Suppressor macrophage treated with lipopolysaccharide for 1 hour (primary cell): ENCODE results near the gene EXOSC5.
"Not testable (repeated sequence)": the region's sequence is repeated elsewhere in the genome, so short reads cannot be mapped to it uniquely, and the experiment has no call there.

Experiments
- DNase-seq, 3 donors: peaks; one replicate each; pipeline ENCODE4 v3.0.0-alpha.2; 2020 to 2022

EXOSC5 gene

DNA sequence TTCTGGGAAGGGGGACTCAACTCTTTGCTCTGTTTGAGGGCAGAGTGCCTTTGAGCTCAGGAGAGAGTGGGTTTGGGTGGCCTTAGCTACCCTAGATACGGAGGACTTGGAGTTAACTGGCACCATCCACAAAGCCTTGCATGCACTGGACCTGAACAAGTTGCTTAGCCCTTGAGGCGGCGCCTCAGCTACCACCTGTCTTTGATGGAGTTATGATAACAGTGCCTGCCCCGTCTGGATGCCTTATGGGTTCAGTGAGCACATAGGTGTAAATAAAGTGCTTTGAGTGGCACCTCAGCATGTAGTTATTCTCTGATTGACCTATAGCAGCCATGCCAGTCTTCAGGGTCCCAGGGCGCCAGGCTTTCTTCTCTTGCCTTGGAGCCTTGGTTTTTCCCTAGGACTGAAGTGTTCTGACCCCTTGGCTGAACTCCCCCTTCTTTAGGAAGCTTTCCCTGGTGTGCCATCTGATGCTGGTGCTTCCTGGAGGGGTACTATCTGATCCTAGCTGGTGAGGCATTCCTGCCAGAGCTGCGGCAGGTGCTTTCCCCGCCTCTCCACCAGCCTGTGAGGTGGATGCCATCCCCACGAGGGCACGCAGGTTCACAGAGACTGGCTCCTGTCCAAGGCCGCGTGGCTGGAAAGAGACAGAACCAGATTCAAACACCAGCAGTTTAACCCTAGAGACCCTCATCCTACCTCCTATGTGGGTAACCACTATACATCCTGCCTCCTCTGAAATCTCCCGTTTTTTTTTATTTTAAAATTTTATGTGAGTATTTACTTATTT lies 6.2 kb upstream of the EXOSC5 start:
- no peak for DNase-seq

DNA sequence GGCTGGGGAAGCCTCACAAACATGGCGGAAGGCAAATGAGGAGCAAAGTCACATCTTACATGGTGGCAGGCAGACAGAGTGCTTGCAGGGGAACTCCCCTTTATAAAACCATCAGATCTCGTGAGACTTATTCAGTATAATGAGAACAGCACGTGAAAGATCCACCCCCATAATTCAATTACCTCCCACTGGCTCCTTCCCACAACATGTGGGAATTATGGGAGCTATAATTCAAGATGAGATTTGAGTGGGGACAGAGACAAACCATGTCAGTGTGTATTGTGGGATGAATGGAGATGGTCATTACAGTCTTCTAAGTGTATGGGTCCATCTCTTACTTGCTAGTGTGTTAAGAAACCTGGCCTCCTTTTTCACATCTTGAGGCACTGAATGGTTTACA lies 4.9 kb upstream of the EXOSC5 start:
- DNase-seq: no peak

DNA sequence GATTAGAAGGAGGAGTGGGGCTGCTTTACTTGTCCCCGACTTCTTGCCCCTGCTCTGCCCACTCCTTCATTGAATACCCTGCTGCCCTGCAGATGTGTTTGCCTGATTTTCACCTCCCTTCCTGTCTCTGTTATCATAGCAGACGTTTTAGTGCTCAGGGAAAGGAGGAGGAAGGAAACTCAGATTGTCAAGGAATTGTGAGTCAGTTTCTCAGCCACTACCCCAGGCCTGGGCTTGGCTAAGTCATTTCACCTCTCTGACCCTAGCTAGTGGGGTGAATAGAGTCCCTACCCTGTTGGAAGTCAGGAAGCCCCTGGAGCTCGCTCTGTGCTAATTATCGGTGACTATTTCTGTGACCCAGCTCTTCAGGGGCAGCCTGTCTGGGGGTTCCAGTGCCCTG lies 4.3 kb upstream of the EXOSC5 start:
- DNase-seq: no peak

DNA sequence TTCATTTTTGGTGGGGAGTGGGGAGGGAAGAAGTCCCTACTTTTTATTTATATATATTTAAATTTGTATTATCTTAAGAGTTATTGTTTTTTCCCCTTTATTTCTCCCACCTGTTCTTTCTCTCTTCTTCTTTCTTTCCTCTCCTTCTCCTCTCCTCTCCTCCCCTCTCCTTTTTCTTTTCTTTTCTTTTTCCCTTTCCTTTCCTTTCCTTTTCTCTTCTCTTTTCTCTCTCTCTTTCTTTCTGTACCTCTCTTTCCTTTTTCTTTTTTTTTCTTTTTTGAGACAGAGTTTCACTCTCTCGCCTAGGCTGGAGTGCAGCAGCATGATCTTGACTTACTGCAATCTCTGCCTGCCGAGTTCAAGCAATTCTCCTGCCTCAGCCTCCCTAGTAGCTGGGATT lies 2.4 kb upstream of the EXOSC5 start:
- DNase-seq: no peak

DNA sequence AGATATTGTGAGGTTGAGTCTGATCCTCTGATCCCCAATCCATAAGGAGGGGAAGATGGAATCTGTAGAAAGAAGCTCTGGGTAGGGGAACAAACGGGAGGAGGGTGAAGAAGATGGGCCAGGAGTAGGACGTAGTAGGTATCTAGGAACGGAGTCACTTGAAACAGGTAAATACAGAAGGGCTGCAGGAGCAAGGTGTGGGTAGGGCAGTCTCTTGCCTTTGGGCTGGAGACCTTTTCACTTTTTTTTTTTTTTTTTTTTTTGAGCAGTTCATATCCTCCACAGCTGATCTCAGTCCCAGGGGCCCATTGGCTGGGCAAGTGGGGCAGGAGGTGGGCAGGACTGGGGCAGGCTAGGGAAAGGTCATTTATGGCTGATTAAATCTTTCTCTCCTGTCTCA lies 1.9 kb upstream of the EXOSC5 start:
- no peak for DNase-seq

DNA sequence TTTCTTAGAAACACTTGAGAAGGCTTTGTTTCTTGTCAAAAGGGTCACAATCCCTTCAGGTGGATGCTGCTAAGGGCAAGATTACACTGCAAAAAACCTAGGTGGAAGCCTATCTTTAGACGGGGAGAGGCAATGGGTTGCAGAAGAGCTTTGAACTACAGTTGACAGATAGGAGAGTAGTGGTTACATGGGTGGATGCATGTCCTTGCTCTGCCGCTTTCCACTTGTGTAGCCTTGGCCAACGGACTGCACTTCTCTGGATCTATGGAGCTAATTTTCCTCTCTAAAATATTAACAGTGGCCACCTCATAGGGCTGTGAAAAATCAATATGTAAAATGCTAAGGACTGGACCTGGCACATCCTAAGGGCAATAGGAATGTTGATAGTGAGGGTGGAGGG lies 1.4 kb upstream of the EXOSC5 start:
- DNase-seq: no peak

DNA sequence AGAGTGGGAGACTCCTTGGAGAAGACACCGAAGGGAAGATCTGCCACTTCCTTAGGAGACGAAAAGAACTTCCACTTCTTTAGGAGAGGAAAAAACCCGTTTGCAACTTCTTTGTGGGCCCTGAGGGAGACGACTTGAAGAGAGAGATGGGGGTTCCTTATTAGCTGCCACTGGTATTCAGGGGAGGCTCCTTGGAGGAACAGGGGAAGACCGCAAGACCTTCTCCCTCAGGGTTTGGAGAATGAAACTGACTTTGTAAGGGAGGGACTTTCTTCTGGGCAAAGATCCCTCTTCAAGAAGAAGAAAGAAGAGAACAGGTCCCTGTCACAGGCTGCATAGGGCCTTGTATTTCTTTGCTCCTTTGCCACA lies 875 bp upstream of the EXOSC5 start:
- DNase-seq: peak in 2 of 3 donors; percentile 22 to 51

DNA sequence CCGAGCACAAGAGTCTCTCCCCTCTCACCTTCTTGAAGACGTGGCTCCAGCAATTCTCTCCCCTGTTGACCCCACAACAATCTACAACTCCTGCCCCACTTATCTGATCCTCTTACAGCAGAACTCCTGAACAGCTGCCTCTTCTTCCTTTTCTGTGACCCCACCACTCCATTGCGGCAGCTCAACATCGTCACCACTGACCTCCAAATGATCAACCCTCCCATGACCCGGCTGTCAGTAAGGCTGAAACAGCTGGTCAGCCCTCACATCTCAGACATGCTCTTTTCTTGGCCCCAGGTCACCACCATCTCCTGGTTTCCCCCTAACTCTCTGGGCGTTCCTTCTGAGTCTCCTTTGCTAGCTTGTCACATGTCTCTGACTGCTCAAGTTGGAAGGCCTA lies 1.8 kb downstream of the EXOSC5 start:
- DNase-seq: peak in 1 of 3 donors; percentile 14

DNA sequence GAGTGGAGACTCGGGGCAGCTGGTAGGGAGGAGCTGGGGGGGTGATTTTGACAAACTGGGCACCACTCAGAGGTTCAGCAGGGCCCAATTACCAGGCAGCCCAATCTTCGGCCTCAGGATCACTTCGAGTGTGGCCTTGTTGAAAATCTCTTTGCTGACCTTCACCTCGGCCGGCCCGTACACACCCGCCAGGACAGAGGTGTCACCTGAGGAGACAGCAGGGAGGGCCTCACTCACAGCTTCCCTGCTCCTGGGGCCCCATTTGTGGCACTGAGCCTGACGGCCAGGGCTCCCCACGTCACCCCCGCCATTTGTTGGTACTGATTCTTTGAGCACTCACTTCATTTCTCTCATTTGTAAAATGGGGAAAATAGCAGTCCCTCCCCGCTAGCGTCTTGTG lies 4.4 kb downstream of the EXOSC5 start:
- no peak for DNase-seq

DNA sequence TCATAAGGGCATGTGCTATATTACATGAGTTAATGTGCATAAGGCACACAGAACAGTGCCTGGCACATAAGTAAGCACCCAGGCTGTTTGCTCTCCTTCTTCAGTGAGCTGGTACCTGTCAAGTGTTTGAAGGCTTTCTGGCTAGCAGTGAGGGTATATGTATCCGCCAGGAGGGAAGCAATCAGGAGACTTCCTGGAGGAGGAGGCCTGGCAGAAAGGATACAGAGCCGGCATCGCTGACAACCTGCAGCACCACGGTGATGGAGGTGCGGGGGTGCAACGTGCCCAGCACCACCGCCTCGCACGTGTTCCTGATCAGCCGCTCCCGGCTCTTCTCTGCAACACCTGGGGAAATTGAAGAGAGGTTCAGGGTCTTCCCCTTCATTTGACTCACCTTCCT lies 5.5 kb downstream of the EXOSC5 start:
- no peak for DNase-seq

DNA sequence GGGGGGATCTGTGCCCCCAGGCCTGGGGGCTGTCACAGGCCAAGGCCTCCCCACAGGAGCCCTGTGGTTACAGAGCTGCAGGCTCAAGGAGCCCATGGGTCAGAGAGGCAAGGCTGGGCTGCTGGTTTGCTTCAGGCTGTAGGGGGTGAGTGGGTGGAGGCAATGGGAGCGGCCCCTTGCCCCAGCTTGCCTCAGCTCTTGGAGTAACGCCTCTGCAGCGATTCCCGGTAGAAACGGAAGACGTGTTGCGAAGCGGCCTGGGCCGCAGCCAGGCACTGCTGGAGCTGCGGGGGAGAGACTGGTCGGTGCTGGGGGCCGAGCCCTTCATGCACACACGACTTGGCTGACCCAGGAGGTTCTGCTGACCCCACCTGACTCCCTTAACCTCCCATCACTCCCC lies 10.7 kb downstream of the EXOSC5 start:
- no peak for DNase-seq

DNA sequence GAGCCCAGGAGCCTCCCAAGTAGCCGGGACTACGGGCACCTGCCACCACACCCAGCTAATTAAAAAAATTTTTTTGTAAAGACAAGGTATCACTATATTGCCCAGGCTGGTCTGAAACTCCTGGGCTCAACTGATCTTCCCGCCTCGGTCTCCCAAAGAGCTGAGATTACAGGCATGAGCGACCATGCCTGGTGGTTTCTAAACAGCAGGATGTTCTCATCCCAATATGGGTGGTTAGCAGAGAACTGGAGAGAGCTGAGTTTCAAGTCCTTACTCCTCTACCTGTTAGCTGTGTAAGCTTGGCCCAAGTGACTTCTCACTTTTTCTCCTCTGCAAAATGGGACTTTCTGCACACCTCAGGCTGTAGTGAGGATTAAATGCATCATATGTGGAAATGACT lies 12.8 kb downstream of the EXOSC5 start:
- no peak for DNase-seq

DNA sequence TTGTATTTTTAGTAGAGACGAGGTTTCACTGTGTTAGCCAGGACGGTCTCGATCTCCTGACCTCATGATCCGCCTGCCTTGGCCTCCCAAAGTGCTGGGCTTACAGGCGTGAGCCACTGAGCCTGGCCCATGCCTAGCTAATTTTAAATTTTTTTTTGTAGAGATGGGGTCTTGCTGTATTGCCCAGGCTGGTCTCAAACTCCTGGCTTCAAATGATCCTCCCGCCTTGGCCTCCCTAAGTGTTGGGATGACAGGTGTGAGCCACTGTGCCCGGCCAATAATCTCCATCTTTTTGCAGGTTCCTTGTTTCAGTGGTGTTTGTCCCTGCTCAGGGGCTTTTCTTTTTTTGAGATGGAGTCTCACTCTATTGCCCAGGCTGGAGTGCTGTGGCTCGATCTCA lies 15.6 kb downstream of the EXOSC5 start:
- not testable (repeated sequence) for DNase-seq

DNA sequence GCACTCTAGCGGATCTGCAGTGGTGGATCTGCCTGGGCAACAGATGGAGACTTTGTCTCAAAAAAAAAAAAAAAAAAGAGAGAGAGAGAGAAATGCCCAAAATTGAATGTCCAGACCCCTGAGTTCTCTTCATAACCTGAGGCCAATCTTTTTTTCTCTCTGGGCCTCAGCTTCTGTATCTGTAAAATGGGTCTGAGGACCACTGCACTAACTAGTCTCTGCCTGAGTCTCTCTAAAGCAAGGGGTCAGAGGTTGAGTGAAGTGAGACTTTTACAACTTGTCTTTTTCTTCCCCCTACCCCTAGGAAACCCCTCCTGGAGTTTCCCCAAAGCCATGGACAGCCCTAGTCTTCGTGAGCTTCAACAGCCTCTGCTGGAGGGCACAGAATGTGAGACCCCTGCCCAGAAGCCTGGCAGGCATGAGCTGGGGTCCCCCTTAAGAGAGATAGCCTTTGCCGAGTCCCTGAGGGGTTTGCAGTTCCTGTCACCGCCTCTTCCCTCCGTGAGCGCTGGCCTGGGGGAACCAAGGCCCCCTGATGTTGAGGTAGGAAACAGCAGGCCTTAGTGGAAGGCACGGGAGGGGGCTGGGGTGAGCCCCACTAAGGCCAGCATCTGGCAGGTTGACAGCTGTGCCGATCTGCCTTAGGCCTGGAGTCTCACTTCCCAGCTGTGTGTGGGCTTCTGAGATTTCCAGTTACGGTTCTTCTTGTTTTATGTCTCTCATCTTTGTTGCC lies 19.0 kb downstream of the EXOSC5 start:
- DNase-seq: peak; percentile 28 to 51 (median 33)

DNA sequence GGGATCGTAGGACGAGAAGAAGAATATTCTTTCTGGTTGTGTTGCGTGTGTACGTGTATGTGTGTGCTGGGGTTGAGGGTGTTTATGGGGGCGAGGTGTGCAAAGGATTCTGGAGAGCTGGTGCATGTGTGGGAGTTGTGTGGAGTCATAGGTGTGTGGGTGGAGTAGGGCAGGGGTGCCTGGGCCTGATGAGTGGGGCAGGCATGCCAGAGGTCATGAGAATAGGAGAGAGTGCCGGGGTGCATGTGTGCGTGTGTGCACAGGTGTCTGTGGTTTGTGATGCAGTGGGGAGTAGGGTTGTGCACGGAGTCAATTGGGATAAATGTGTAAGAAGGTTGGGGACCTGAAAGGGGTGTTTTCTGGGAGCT lies 20.2 kb downstream of the EXOSC5 start:
- peak; percentile 59 to 68 (median 68) for DNase-seq

DNA sequence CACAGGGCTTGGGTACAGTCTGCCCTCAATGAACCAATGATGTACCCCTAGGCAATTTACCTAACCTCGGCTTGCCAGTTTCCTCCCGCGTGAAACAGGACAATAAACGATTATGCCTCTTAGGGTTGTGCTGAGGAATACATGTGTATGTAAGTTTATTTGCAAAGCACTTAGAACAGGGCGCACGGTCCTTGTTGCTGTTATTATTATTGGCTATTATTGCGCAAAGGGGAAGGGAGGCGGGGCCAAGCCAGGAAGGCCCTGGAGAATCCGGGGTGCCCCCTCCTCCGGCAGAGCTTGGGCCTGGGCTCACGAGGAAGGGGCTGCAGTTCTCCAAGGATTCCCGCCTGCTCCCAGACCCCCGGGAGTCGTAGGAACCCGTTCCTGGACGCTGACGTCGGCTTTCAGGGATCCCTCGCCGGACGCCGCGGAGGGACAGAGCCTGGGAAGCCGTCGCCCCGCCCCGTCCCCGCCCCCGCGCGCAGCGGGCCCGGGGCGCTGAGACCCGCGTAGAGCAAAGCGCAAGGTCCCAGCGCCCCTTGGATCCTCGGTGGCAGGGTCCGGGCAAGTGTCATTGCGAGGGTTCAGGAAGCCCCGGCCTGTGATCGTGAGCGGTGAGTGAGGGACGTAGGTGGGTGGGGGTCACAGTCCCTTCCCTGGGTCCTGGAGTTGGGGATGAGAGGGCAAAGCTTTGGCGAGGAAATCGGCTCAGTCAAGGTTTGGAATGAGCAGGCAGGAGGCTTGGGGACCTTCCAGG lies 20.7 kb downstream of the EXOSC5 start, which contains the start of gene TMEM91:
TSS of gene TMEM91 (plus strand) at position 293 of the 757 bp plus-strand sequence. CDS start 1,777 bp downstream, outside the sequence.
- DNase-seq: peak; percentile 48 to 64 (median 59)

DNA sequence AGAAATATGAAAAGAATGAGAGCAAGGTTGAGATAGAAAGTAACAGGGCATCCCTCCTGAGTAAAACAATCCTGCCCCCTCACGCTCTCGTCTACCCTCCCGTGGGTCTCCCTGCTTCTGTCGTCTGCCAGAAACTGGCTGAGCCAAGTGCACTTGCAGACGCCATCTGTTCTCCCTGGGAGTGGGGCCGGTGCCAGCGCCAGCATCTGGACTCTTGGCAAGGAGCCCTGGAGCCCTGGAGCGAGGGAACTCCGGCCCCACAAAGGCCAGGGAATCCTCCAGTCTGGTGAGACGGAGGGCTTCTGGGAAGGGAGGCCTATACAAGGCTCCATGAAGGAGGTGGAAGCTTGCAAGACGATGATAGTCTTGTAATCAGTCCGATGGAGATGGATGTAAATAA lies 23.2 kb downstream of the EXOSC5 start:
- DNase-seq: no peak

DNA sequence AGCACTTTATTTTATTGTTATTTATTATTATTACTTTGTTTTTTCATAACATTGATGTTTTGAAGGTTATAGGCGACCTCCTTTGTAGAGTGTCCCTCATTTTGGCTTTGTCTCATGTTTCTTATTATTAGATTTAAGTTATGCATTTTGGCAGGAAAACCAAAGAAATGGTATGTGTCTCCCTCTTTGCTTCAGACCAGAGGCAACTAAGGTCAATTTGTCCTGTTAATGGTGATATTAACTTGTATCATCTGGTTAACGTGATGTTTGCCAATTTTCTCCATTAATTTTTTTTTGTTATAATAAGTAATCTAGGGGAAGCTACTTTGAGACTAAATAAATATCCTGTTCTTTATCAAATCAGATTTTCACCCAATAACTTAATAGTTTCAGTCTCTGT lies 24.7 kb downstream of the EXOSC5 start:
- no peak for DNase-seq

DNA sequence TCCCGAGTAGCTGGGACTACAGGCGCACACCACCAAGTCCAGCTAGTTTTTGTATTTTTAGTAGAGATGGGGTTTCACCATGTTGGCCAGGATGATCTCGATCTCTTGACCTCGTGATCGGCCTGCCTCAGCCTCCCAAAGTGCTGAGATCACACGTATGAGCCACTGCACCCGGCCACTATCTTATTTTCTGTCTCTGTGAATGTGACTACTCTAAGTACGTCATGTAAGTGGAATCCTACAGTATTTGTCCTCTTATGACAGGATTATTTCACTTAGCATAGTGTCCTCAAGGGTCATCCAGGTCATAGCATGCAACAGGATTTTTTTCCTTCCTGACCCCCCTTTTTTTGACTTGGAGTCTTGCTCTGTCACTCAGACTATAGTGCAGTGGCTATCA lies 25.6 kb downstream of the EXOSC5 start:
- DNase-seq: no peak

DNA sequence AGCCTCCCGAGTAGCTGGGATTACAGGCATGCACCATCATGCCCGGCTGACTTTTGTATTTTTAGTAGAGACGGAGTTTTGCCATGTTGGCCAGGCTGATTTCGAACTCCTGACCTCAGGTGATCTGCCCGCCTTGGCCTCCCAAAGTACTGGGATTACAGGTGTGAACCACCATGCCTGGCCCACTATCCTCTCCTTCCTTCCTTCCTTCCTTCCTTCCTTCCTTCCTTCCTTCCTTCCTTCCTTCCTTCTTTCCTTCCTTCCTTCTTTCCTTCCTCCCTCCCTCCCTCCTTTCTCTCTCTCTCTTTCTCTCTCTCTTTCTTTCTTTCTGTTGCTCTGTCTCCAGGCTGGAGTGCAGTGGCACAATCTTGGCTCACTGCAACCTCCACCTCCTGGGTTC lies 26.0 kb downstream of the EXOSC5 start:
- DNase-seq: not testable (repeated sequence)

DNA sequence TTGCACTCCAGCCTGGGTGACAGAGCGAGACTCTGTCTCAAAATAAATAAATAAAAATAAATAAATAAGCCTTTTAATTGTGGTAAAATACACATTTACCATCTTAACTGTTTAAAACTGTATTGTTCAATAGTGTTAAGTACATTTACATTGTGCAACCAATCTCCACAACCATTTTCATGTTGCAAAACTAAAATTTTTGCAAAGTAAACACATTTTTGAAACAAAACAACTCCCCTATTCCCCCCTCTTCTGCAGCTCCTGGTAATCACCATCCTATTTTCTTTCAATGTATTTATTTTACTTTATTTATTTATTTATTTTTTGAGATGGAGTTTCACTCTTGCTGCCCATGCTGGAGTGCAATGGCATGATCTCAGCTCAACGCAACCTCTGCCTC lies 27.4 kb downstream of the EXOSC5 start:
- DNase-seq: peak in 2 of 3 donors; percentile 17 to 18

DNA sequence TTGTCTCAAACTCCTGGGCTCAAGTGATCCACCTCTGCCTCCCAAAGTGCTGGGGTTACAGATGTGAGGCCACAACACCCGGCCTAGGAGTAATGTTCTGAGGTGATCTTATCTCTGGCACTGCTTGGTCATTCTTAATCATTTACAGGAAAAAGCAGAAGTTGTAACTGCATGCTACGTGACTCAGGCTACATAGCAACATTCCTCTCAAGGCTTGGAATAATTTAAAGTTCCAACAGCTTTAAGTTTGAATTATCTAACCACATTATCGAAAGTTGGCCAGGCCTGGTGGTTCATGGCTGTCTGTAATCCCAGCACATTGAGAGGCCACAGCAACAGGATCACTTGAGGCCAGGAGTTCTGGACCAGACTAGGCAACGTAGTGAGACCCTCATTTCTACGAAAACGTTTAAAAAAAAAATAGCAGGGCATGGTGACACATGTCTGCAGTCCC lies 29.3 kb downstream of the EXOSC5 start:
- peak; percentile 72 to 84 (median 82) for DNase-seq

DNA sequence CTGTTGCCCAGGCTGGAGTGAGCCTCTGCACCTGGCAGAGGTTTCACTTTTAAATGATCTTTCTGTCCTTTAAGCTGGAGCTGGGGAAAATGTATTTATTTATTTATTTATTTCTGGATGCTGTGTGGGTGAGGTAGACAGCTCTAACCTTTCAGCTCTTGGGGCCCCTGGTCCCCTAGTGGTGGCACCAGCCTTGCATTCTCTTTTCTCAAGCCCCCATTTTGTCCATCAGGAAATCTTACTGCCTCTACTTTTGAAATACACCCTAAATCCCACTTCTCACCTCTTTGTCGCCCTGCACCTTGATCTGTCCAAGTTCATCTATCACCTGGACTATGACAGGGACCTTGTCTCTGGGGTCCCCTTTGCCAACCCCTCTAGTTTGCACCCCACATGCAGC lies 31.1 kb downstream of the EXOSC5 start:
- no peak for DNase-seq
